Breast epithelium (tissue), 4 donors: ENCODE results near the gene CUL4A. TPM values are rescaled to one million over a fixed set of nuclear protein-coding genes. Genes with fewer than 3 reads are reported as not detected.
"Not testable (repeated sequence)": the region's sequence is repeated elsewhere in the genome, so short reads cannot be mapped to it uniquely, and the experiment has no call there.

ENCODE experiments used
- DNase-seq, 2 donors: peaks; one replicate each; pipeline ENCODE4 v3.0.0-alpha.2; 2019; ENCODE audit warnings: low spot score in 2 of 2
- H3K27ac ChIP-seq, 2 donors: fragments of 200-600 bp; sonication (generic) in 1 of 2; one replicate each; pipeline ENCODE4 v1.5.1; 2016 to 2019; ENCODE audit warnings: mild to moderate bottlenecking in 1 of 2
- H3K27me3 ChIP-seq, 2 donors: fragments of 200-600 bp; sonication (generic) in 1 of 2; one replicate each; pipeline versions ENCODE4 v1.5.1 to v1.6.0; 2017 to 2019; ENCODE audit warnings: control low read depth in 1 of 2, mild to moderate bottlenecking in 1 of 2
- H3K36me3 ChIP-seq: fragments of 200-600 bp; one replicate; pipeline ENCODE4 v1.5.1; 2019
- H3K4me1 ChIP-seq, 2 donors: fragments of 200-600 bp; sonication (generic); one replicate each; pipeline ENCODE4 v1.5.1; 2016 to 2019; ENCODE audit warnings: control low read depth in 1 of 2
- H3K4me3 ChIP-seq, 3 donors: fragments of 200-600 bp; sonication (generic); 1 replicate in 2 of 3; 2 replicates in 1 of 3; pipeline ENCODE4 v1.5.1; 2016 to 2019; ENCODE audit warnings: mild to moderate bottlenecking in 3 of 3, moderate library complexity in 2 of 3
- H3K9me3 ChIP-seq, 2 donors: fragments of 200-600 bp; sonication (generic) in 1 of 2; one replicate each; pipeline ENCODE4 v1.5.1; 2016 to 2019; ENCODE audit warnings: control low read depth in 1 of 2
- POLR2A ChIP-seq: fragments of 450-650 bp; IDR thresholded peaks from one replicate; pipeline ENCODE4 v1.6.1; 2016; ENCODE audit warnings: antibody characterized with exemption, mild to moderate bottlenecking, moderate library complexity
- POLR2AphosphoS5 ChIP-seq, 3 donors: sonication (generic); formaldehyde crosslinking; IDR thresholded peaks; one replicate each; pipeline ENCODE4 v1.6.1; 2017; ENCODE audit warnings: antibody characterized with exemption in 3 of 3
- intact Hi-C: fragments of 100-400 bp; cut with DNase I; formaldehyde crosslinking; loops from one replicate; pipeline ENCODE4 v1.15.1; 2023; ENCODE audit warnings: low total_unique reads
- total RNA-seq, 3 donors: library from RNA; depleted of rRNA; stranded (reverse); fragments of >200 nt; gene quantifications; one replicate each; pipeline ENCODE4 v1.1.0, GENCODE V29; 2016
- TF ChIP-seq, protein P1 (sequence below), 3 donors: fragments of 450-650 bp; IDR thresholded peaks; one replicate each; pipeline ENCODE4 v1.5.1; 2016 to 2017; ENCODE audit warnings: antibody characterized with exemption in 3 of 3, mild to moderate bottlenecking in 3 of 3, moderate library complexity in 3 of 3

CUL4A gene
- total RNA-seq, 3 donors from 2014 or later: 108 to 145 (median 142) TPM

DNA sequence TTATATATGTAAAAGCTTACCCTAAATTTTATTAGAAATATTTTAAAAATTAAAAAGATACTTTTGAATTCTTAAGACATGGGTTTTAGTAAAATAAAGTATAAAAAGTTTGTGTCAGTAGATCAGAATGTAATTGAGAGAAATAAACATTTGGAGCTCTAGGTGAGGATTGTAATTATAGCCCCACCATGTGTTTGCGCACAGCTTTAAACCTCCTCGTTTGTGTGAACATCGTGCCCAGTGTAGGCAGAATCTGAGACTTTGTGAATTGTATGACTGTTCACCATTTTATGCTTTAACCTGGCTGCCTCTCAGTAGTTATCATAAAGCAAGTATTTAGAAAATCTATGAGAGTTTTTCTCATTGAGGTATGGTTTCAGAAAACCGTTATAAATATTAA is 29.1 kb downstream of the CUL4A start:
- no peaks in the 10 kb centered on the region for H3K9me3 ChIP-seq
- H3K36me3 ChIP-seq: peaks cover under 1% of the 10 kb centered on the region
- no peak for DNase-seq
- H3K4me1 ChIP-seq: no peaks in the 10 kb centered on the region
- no peaks in the 10 kb centered on the region for H3K27me3 ChIP-seq
- no peak overlapping the region for H3K4me3 ChIP-seq
- H3K27ac ChIP-seq: no peak overlapping the region
- intact Hi-C loops: no loop called here
- TF ChIP-seq POLR2AphosphoS5 (IDR thresholded peaks at IDR 0.05) (no peak), POLR2A (no peak)
- TF ChIP-seq, protein P1, sequence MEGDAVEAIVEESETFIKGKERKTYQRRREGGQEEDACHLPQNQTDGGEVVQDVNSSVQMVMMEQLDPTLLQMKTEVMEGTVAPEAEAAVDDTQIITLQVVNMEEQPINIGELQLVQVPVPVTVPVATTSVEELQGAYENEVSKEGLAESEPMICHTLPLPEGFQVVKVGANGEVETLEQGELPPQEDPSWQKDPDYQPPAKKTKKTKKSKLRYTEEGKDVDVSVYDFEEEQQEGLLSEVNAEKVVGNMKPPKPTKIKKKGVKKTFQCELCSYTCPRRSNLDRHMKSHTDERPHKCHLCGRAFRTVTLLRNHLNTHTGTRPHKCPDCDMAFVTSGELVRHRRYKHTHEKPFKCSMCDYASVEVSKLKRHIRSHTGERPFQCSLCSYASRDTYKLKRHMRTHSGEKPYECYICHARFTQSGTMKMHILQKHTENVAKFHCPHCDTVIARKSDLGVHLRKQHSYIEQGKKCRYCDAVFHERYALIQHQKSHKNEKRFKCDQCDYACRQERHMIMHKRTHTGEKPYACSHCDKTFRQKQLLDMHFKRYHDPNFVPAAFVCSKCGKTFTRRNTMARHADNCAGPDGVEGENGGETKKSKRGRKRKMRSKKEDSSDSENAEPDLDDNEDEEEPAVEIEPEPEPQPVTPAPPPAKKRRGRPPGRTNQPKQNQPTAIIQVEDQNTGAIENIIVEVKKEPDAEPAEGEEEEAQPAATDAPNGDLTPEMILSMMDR (IDR thresholded peaks at IDR 0.05): no peak

DNA sequence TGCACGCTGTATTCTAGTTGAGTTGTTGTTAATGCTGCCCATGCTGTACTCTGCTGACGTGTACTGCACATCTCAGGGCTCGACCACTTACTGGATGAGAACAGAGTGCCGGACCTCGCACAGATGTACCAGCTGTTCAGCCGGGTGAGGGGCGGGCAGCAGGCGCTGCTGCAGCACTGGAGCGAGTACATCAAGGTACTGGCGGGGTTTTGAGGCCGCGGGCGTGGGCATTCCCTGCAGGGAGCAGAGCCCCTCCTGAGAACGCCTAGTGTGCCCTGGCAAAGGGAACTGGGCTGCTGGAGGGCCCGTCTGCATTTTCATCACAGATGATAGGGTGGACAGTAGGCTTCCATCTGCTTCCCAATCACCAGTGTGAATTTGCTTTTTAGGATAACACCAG is 29.9 kb downstream of the CUL4A start:
- Histone ChIP-seq H3K36me3 (peaks cover 9% of the 10 kb centered on the region), H3K9me3 (no peaks in the 10 kb centered on the region), H3K27ac (no peak overlapping the region), H3K27me3 (no peaks in the 10 kb centered on the region), H3K4me3 (no peak overlapping the region), H3K4me1 (no peaks in the 10 kb centered on the region)
- intact Hi-C loops: no loop called here
- TF ChIP-seq, protein P1 (IDR thresholded peaks at IDR 0.05): no peak
- TF ChIP-seq POLR2A (no peak), POLR2AphosphoS5 (IDR thresholded peaks at IDR 0.05) (no peak)
- no peak for DNase-seq

DNA sequence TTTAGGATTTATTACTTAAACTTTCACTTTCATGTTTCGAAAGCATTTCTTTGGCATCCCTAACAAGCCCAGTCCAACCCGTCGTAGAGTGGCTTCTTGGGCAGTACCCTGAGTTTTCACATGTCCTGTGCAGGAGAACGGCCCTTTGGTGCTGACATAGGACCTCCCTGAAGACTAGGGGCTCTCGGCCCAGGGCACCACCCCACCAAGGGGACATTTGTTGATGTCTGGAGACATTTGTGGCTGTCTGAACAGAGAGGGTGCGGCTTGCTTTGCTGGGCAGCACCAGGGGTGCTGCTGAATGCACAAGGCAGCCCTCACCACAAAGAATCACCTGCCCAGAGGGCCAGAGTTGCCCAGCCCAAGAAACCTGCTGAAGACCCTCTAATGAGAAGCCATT is 30.6 kb downstream of the CUL4A start:
- intact Hi-C loops: no loop called here
- no peak overlapping the region for H3K4me3 ChIP-seq
- DNase-seq: no peak
- TF ChIP-seq POLR2A: no peak
- no peak for TF ChIP-seq POLR2AphosphoS5 (IDR thresholded peaks at IDR 0.05)
- TF ChIP-seq, protein P1 (IDR thresholded peaks at IDR 0.05): no peak
- H3K4me1 ChIP-seq: no peaks in the 10 kb centered on the region
- H3K27me3 ChIP-seq: no peaks in the 10 kb centered on the region
- H3K36me3 ChIP-seq: peaks cover 13% of the 10 kb centered on the region
- no peak overlapping the region for H3K27ac ChIP-seq
- no peaks in the 10 kb centered on the region for H3K9me3 ChIP-seq

DNA sequence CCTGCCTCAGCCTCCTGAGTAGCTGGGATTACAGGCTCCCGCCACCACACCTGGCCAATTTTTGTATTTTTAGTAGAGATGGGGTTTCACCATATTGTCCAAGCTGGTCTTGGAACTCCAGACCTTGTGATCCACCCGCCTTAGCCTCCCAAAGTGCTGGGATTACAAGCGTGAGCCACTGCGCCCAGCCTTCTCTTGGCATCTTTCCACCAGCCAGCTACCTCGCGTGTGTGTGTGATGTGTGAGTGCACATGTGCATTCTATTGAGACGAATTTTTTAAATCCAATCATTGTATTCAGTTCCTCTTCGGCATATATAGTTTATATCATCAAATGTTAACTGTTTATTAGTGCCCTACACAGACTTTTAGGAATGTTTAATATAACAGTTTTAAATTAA is 32.2 kb downstream of the CUL4A start:
- peaks cover 14% of the 10 kb centered on the region for H3K36me3 ChIP-seq
- intact Hi-C loops, H3K27me3 ChIP-seq, H3K27ac ChIP-seq, H3K4me1 ChIP-seq, H3K9me3 ChIP-seq, DNase-seq, H3K4me3 ChIP-seq: not testable (repeated sequence)

DNA sequence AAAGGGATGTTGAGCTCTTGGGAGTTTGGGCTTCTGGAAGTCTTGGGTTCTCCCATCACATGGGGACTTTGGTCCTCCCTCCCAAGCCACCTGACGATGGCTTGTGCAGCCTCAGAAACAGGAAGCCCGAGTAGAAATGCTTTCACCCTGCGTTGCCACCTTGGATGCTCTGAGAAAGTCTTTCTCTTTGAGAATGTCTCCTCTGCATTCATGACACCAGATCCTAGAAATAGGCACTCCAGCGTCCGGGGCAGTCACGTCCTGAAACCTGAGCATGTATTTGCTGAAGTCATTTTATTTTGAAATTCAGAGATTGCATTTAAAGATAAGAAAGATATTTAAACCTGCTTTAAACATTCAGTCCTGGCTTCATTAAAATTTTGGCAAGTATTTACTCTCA is 34.4 kb downstream of the CUL4A start:
- TF ChIP-seq POLR2A: no peak
- TF ChIP-seq, protein P1 (IDR thresholded peaks at IDR 0.05): no peak
- no peak for TF ChIP-seq POLR2AphosphoS5 (IDR thresholded peaks at IDR 0.05)
- Histone ChIP-seq H3K9me3 (no peaks in the 10 kb centered on the region), H3K4me1 (no peaks in the 10 kb centered on the region), H3K4me3 (no peak overlapping the region), H3K27ac (no peak overlapping the region), H3K36me3 (peaks cover 14% of the 10 kb centered on the region), H3K27me3 (no peaks in the 10 kb centered on the region)
- intact Hi-C loops: no loop called here
- DNase-seq: no peak
